Mucosa of gallbladder (tissue), 1 donor: Measurements from ENCODE around the gene MYL11. TPM values are rescaled to one million over a fixed set of nuclear protein-coding genes. Genes with fewer than 3 reads are reported as not detected.

Experiments
- DNase-seq: peaks from one replicate; pipeline ENCODE4 v3.0.0-alpha.2; 2020; ENCODE audit warnings: low spot score
- total RNA-seq: library from RNA; stranded (reverse); gene quantifications from one replicate; pipeline ENCODE4 v1.2.1, GENCODE V29; 2021
- donor health status: DM: no; HTN: no; CAD: no.

Gene MYL11
- total RNA-seq, 1 donor from 2014 or later: 1.3 TPM

GRCh38 chr16:30354423-30355143, 20.0 kb upstream of the MYL11 start:
- DNase-seq: no peak

- peak; percentile 97 for DNase-seq
Measured at GRCh38 chr16:30355144-30355953, 19.3 kb upstream of the MYL11 start, which contains the start of gene CD2BP2. CD2BP2 (minus strand) TSS chr16:30355308; CDS start chr16:30354681, 627 bp downstream.

- no peak for DNase-seq
Measured at GRCh38 chr16:30355954-30356308, 18.7 kb upstream of the MYL11 start.

GRCh38 chr16:30356401-30357084, 18.1 kb upstream of the MYL11 start:
- no peak for DNase-seq

GRCh38 chr16:30357085-30357714, 17.4 kb upstream of the MYL11 start:
- no peak for DNase-seq

- no peak for DNase-seq
Measured at GRCh38 chr16:30357715-30358576, 16.7 kb upstream of the MYL11 start.

GRCh38 chr16:30358577-30358936, 16.0 kb upstream of the MYL11 start:
- DNase-seq: no peak

- no peak for DNase-seq
Measured at GRCh38 chr16:30358990-30359870, 15.4 kb upstream of the MYL11 start.

GRCh38 chr16:30359871-30360170, 14.8 kb upstream of the MYL11 start:
- DNase-seq: no peak

GRCh38 chr16:30361180-30361579, 13.4 kb upstream of the MYL11 start:
- no peak for DNase-seq

GRCh38 chr16:30365200-30365599, 9.4 kb upstream of the MYL11 start:
- no peak for DNase-seq

GRCh38 chr16:30366511-30366910, 8.1 kb upstream of the MYL11 start:
- DNase-seq: no peak

GRCh38 chr16:30367349-30368009, 7.1 kb upstream of the MYL11 start:
- no peak for DNase-seq

GRCh38 chr16:30368122-30368791, 6.3 kb upstream of the MYL11 start:
- no peak for DNase-seq

GRCh38 chr16:30368792-30369090, 5.9 kb upstream of the MYL11 start:
- DNase-seq: no peak

- DNase-seq: no peak
Measured at GRCh38 chr16:30369091-30369937, 5.3 kb upstream of the MYL11 start.

- DNase-seq: no peak
Measured at GRCh38 chr16:30369938-30370455, 4.6 kb upstream of the MYL11 start.
